Chondrocyte (in vitro differentiated cells): Measurements from ENCODE around the gene TMEM258. TPM values are rescaled to one million over a fixed set of nuclear protein-coding genes. Genes with fewer than 3 reads are reported as not detected.
A peak's percentile ranks its signal among the peaks of the same experiment; 100 is the strongest.

Experiments
- DNase-seq: peaks from one replicate; pipeline ENCODE4 v3.0.0; 2021; ENCODE audit warnings: mixed read lengths, low spot score
- H3K27ac Mint-ChIP-seq: one replicate; pipeline ENCODE4 v1.8.0; 2021; ENCODE audit warnings: mild to moderate bottlenecking, moderate library complexity, mixed read lengths; ENCODE audit not compliant: unreplicated experiment
- H3K27me3 Mint-ChIP-seq: 2 replicates; pipeline ENCODE4 v1.8.0; 2021; ENCODE audit warnings: low read depth, mixed read lengths
- H3K36me3 Mint-ChIP-seq: 2 replicates; pipeline ENCODE4 v1.8.0; 2021; ENCODE audit warnings: low read depth, mixed read lengths
- H3K4me1 Mint-ChIP-seq: 2 replicates; pipeline ENCODE4 v1.8.0; 2021; ENCODE audit warnings: low read depth, mild to moderate bottlenecking, mixed read lengths
- H3K4me3 Mint-ChIP-seq: one replicate; pipeline ENCODE4 v1.8.0; 2021; ENCODE audit warnings: mild to moderate bottlenecking, moderate library complexity, mixed read lengths; ENCODE audit not compliant: unreplicated experiment
- H3K9me3 Mint-ChIP-seq: 2 replicates; pipeline ENCODE4 v1.8.0; 2021; ENCODE audit warnings: low read depth, mixed read lengths
- CTCF ChIP-seq: fragments of 200-600 bp; sonication (generic); IDR thresholded peaks from 2 replicates; pipeline ENCODE4 v1.5.0; 2021; ENCODE audit warnings: antibody characterized with exemption, mild to moderate bottlenecking, moderate library complexity
- total RNA-seq: library from RNA; stranded (reverse); gene quantifications from 3 replicates; pipeline ENCODE4 v1.2.1, GENCODE V29; 2021

The TMEM258 gene
- total RNA-seq, 1 donor from 2014 or later, result 103 TPM

- Mint-ChIP-seq H3K27me3 (no peaks in the 10 kb centered on the region), H3K4me1 (no peaks in the 10 kb centered on the region), H3K4me3 (no peak overlapping the region), H3K27ac (no peak overlapping the region), H3K36me3 (peaks cover 29% of the 10 kb centered on the region), H3K9me3 (no peaks in the 10 kb centered on the region)
- TF ChIP-seq CTCF, result no peak
- DNase-seq, result peak; percentile 18
Observed at GRCh38 chr11:61805146-61805545, 12.7 kb upstream of the TMEM258 start.

- H3K27me3 Mint-ChIP-seq, result no peaks in the 10 kb centered on the region
- no peak for TF ChIP-seq CTCF
- H3K4me1 Mint-ChIP-seq, result no peaks in the 10 kb centered on the region
- DNase-seq, result peak; percentile 19
- H3K27ac Mint-ChIP-seq, result no peak overlapping the region
- peaks cover 25% of the 10 kb centered on the region for H3K36me3 Mint-ChIP-seq
- no peaks in the 10 kb centered on the region for H3K9me3 Mint-ChIP-seq
- H3K4me3 Mint-ChIP-seq, result no peak overlapping the region
Observed at GRCh38 chr11:61803889-61804647, 11.7 kb upstream of the TMEM258 start.

DNA sequence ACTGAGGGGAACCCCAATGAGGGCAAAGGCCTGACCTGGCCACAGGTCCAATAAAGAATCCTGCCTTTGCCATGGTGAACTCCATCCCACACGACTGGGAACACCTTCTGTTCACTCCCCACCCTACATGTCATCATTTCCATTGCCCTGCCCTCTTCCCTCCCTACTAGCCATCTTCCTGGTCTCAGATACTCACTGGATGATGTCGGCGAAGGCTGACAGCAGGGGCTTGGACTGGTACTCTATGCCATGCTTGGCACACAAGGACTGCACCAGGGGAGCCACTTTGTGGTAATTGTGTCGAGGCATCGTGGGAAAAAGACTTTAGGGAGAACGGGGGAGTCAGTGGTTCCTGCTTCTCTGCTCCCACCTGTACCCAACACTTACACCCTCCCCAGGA, 10.2 kb upstream of the TMEM258 start:
- Mint-ChIP-seq H3K4me3 (no peak overlapping the region), H3K9me3 (no peaks in the 10 kb centered on the region), H3K4me1 (no peaks in the 10 kb centered on the region), H3K27me3 (no peaks in the 10 kb centered on the region), H3K27ac (no peak overlapping the region), H3K36me3 (peaks cover 20% of the 10 kb centered on the region)
- DNase-seq, result peak; percentile 34
- TF ChIP-seq CTCF, result no peak

DNA sequence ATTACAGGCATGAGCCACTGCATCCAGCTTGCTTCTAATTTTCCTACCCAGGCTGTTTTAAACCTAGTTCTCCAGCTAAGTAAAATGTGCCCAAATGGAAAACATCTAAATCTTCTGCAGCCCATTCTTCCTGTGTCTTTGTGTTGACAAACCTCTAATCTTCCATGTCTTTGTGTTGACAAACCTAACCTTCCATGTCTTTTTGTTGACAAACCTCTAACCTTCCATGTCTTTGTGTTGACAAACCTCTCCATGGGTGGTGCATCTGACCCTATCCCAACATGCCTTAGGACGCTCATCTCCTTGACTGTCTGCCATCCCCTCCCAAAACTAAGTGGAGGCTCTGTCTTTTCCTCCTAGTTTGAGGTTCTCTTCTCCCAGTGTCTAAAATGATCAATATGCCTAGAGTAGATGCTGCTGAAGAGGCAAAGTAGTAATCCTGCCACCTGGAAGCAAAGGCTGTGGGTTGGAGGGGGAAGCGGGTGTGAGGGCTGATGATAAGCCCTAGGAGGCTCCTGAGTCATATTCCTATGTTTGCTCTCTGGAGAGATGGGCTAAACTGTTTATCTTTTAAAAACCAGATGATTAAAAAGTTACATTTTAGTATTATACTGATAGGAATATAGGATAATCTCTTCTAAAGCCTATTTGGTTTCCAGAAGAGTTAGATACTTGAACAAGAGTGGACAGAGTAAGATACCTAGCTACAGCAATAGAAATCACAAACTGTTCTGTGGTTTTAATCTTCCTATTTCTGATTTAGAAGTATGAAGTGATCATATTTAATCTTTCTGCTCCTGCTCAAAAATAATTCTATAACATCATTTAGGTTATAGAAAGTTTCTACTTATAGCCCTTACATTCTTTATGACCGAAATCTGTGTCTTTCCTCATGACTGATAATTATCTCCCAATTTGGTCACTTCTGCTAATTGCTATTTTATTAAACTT, 8.2 kb upstream of the TMEM258 start:
- peaks cover 7% of the 10 kb centered on the region for H3K4me1 Mint-ChIP-seq
- H3K36me3 Mint-ChIP-seq, result peaks cover 20% of the 10 kb centered on the region
- H3K4me3 Mint-ChIP-seq, result no peak overlapping the region
- H3K27me3 Mint-ChIP-seq, result no peaks in the 10 kb centered on the region
- no peaks in the 10 kb centered on the region for H3K9me3 Mint-ChIP-seq
- TF ChIP-seq CTCF, result no peak
- DNase-seq, result peak; percentile 7
- no peak overlapping the region for H3K27ac Mint-ChIP-seq

- Mint-ChIP-seq H3K9me3 (no peaks in the 10 kb centered on the region), H3K4me1 (peaks cover 7% of the 10 kb centered on the region), H3K27me3 (no peaks in the 10 kb centered on the region), H3K36me3 (peaks cover 18% of the 10 kb centered on the region), H3K4me3 (no peak overlapping the region), H3K27ac (no peak overlapping the region)
- TF ChIP-seq CTCF, result no peak
- DNase-seq, result peak; percentile 15
Observed at GRCh38 chr11:61799665-61800284, 7.4 kb upstream of the TMEM258 start.
